Endothelial cell of umbilical vein (primary cell): Measurements from ENCODE around the gene XRCC6. TPM values are rescaled to one million over a fixed set of nuclear protein-coding genes. Genes with fewer than 3 reads are reported as not detected.

Experiments used
- BruUV-seq: library from RNA; stranded (reverse); fragments of 400-500 nt; replicated peaks from 2 replicates; lab custom pipeline; 2021; lab: Mats Ljungman, UMichigan
- CTCF ChIA-PET: fragments of 300-600, 350-600 bp; sonication (Branson Sonifier 250); formaldehyde crosslinking; loops from one replicate; lab custom pipeline; 2021; ENCODE audit warnings: antibody characterized with exemption, inconsistent platforms; lab: Charles Lee
- POLR2A ChIA-PET: fragments of 300-600, 350-600 bp; sonication (Branson Sonifier 250); formaldehyde crosslinking; loops from one replicate; lab custom pipeline; 2021; ENCODE audit warnings: antibody characterized with exemption, inconsistent platforms; lab: Charles Lee
- DNase-seq: peaks from one replicate; pipeline ENCODE4 v3.0.0-alpha.2; 2011; ENCODE audit warnings: low read depth, low spot score
- FAIRE-seq: peaks from 2 replicates; lab custom pipeline; 2011; peaks lifted over from hg19 to GRCh38; lab: Jason Lieb, UNC
- H2AFZ ChIP-seq: 2 replicates; pipeline ENCODE4 v1.6.0; 2012; ENCODE audit warnings: low read depth, low read length, control low read depth, inconsistent platforms
- H3K27ac ChIP-seq: 2 replicates; pipeline ENCODE4 v1.5.1; 2011; ENCODE audit warnings: low read depth, mild to moderate bottlenecking, control low read depth, low read length, moderate library complexity; ENCODE audit not compliant: insufficient read depth
- H3K27me3 ChIP-seq, 2 experiments: 2 replicates each; pipeline versions ENCODE4 v1.6.0 to v1.6.1; 2011; ENCODE audit warnings: low read length in 2 of 2, mixed read lengths in 1 of 2; ENCODE audit not compliant: control insufficient read depth in 2 of 2, insufficient read depth in 2 of 2
- H3K36me3 ChIP-seq, 2 experiments: 2 replicates in 1 of 2; 3 replicates in 1 of 2; pipeline ENCODE4 v1.5.1; 2011; ENCODE audit warnings: low read length in 2 of 2, mild to moderate bottlenecking in 1 of 2, moderate library complexity in 1 of 2; ENCODE audit not compliant: control insufficient read depth in 2 of 2, insufficient read depth in 2 of 2; ENCODE audit errors: extremely low read depth in 1 of 2
- H3K4me1 ChIP-seq: 3 replicates; pipeline ENCODE4 v1.5.1; 2011; ENCODE audit warnings: mild to moderate bottlenecking, low read length; ENCODE audit not compliant: control insufficient read depth, insufficient read depth; ENCODE audit errors: extremely low read depth
- H3K4me2 ChIP-seq: 2 replicates; pipeline ENCODE4 v1.6.1; 2011; ENCODE audit warnings: low read length, control low read depth, mixed read lengths; ENCODE audit not compliant: insufficient read depth
- H3K4me3 ChIP-seq, 3 experiments: fragments of 200-600 bp in 1 of 3; sonication (generic), shearing (Covaris generic) in 1 of 3; replicated peaks in 1 of 3; 2 replicates each; pipeline ENCODE4 v1.5.1; 2011 to 2016; ENCODE audit warnings: control low read depth in 3 of 3, low read length in 3 of 3, mild to moderate bottlenecking in 2 of 3, inconsistent platforms in 1 of 3, low read depth in 1 of 3, moderate library complexity in 1 of 3; ENCODE audit not compliant: insufficient read depth in 1 of 3
- H3K79me2 ChIP-seq: 2 replicates; pipeline ENCODE4 v1.6.0; 2012; ENCODE audit warnings: low read length, inconsistent platforms; ENCODE audit not compliant: control insufficient read depth, insufficient read depth
- H3K9ac ChIP-seq: replicated peaks from 2 replicates; pipeline ENCODE3; 2011; ENCODE audit warnings: low read length, control low read depth; ENCODE audit not compliant: insufficient read depth; ENCODE audit errors: extremely low read depth
- H3K9me1 ChIP-seq: replicated peaks from 3 replicates; pipeline ENCODE4 v1.6.0; 2011; ENCODE audit warnings: mild to moderate bottlenecking, low read length; ENCODE audit not compliant: control insufficient read depth, insufficient read depth; ENCODE audit errors: extremely low read depth
- H3K9me3 ChIP-seq: replicated peaks from 2 replicates; pipeline ENCODE4 v1.5.1; 2012; ENCODE audit warnings: low read length, inconsistent platforms; ENCODE audit not compliant: control insufficient read depth, insufficient read depth
- H4K20me1 ChIP-seq: replicated peaks from 2 replicates; pipeline ENCODE3; 2011; ENCODE audit warnings: mild to moderate bottlenecking, low read length; ENCODE audit not compliant: control insufficient read depth, insufficient read depth; ENCODE audit errors: extremely low read depth
- EZH2 ChIP-seq: IDR thresholded peaks from 2 replicates; pipeline ENCODE4 v1.6.1; 2012; ENCODE audit warnings: borderline replicate concordance, low read depth, mild to moderate bottlenecking, moderate library complexity, low read length, inconsistent platforms; ENCODE audit not compliant: severe bottlenecking
- FOS ChIP-seq: IDR thresholded peaks from 2 replicates; pipeline ENCODE4 v1.6.1; 2011; ENCODE audit warnings: mild to moderate bottlenecking, low read length, moderate library complexity, borderline replicate concordance; ENCODE audit not compliant: insufficient read depth
- GATA2 ChIP-seq: IDR thresholded peaks from 2 replicates; pipeline ENCODE4 v1.7.0; 2011; ENCODE audit warnings: low read depth, mild to moderate bottlenecking, moderate library complexity, mixed read lengths, low read length; ENCODE audit not compliant: insufficient read length, insufficient read depth
- JUN ChIP-seq: IDR thresholded peaks from 2 replicates; pipeline ENCODE4 v1.6.1; 2011; ENCODE audit warnings: borderline replicate concordance, low read depth; ENCODE audit not compliant: insufficient read length, insufficient read depth
- MYC ChIP-seq: IDR thresholded peaks from one replicate; pipeline ENCODE4 v1.6.1; 2011; ENCODE audit warnings: mild to moderate bottlenecking, low read depth, low read length
- POLR2A ChIP-seq: IDR thresholded peaks from 2 replicates; pipeline ENCODE4 v1.6.1; 2012; ENCODE audit warnings: low read depth, mild to moderate bottlenecking, control low read depth, low read length
- POLR2AphosphoS5 ChIP-seq: IDR thresholded peaks from 2 replicates; pipeline ENCODE4 v1.6.1; 2012; ENCODE audit warnings: low read depth, mild to moderate bottlenecking, control low read depth, low read length, moderate library complexity; ENCODE audit not compliant: insufficient read depth
- dilution Hi-C: fragments of 300-500 bp; cut with MboI; formaldehyde crosslinking; loops from one replicate; pipeline ENCODE4 v1.15.0; 2019; ENCODE audit warnings: low sequenced_read_pairs; ENCODE audit not compliant: extremely low pct_ligation_motif_present
- intact Hi-C: fragments of 100-400 bp; cut with micrococcal nuclease; formaldehyde crosslinking; loops from one replicate; pipeline ENCODE4 v1.10.0; 2022
- polyA plus RNA-seq, 4 experiments: library from polyadenylated mRNA; depleted of rRNA in 3 of 4; stranded (reverse) in 3 of 4; unstranded in 1 of 4; fragments of >200 nt; gene quantifications; 2 replicates each; pipeline versions ENCODE4 v1.2.1 to v1.2.3, GENCODE V29; 2011 to 2012; ENCODE audit warnings: missing spikeins in 1 of 4
- total RNA-seq: library from RNA; stranded (reverse); gene quantifications from 2 replicates; pipeline ENCODE4 v1.2.3, GENCODE V29; 2021
- TF ChIP-seq, protein P1 (sequence below): IDR thresholded peaks from 2 replicates; pipeline ENCODE4 v1.6.1; 2011; ENCODE audit not compliant: insufficient read depth, insufficient read length
- TF ChIP-seq, protein P2 (sequence below), 2 donors: IDR thresholded peaks; 1 replicate in 1 of 2; 2 replicates in 1 of 2; pipeline ENCODE4 v1.5.1; 2011; ENCODE audit warnings: low read length in 2 of 2, mild to moderate bottlenecking in 2 of 2, moderate library complexity in 2 of 2, control low read depth in 1 of 2, inconsistent platforms in 1 of 2, low read depth in 1 of 2; ENCODE audit not compliant: insufficient read depth in 1 of 2; ENCODE audit errors: extremely low read depth in 1 of 2

Gene XRCC6
- total and polyA plus RNA-seq, 2 donors (not counting 3 experiments of a cell fraction or from before 2014, with no cell fraction given): 117 to 309 TPM

DNA sequence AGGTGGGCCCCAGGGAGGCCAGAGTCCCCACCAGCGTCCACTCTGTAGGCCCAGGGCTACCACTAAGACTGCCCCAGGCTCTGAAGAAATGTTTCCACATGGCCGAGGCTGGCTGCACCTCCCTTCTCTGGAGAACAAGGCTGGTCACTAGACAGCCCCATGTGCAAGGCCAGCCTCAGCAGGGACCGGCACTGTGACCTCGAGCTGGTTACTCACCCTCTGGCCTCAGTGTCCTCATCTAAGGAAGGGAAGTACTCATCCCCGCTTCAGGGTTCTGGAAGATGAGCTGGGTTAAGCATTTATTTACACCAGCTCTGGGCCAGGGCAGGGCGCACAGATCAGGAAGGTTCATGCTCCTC is 41.1 kb upstream of the XRCC6 start:
- Histone ChIP-seq H3K4me3 (no peak overlapping the region), H3K79me2 (no peaks in the 10 kb centered on the region), H3K27me3 (no peaks in the 10 kb centered on the region), H2AFZ (no peak overlapping the region), H3K9me3 (no peaks in the 10 kb centered on the region), H3K9me1 (no peaks in the 10 kb centered on the region), H3K4me1 (no peaks in the 10 kb centered on the region), H3K9ac (no peak overlapping the region), H4K20me1 (no peaks in the 10 kb centered on the region), H3K4me2 (no peak overlapping the region), H3K27ac (no peak overlapping the region), H3K36me3 (peaks cover 0 to 7% of the 10 kb centered on the region in 2 experiments)
- intact Hi-C loops (no loop called here), dilution Hi-C loops (no loop called here)
- no TSS peak for BruUV-seq
- ChIA-PET CTCF (interaction anchor here (0.6 to 1.3 kb wide), 2 partner anchors 9 to 17 kb away, joined by 3 to 6 read pairs; partner anchors contain the start of gene PMM1), POLR2A (interaction anchor here (1.2 kb wide), 1 partner anchor 10 kb away, joined by 5 read pairs; the partner anchor contains the start of gene PMM1)
- FAIRE-seq (no peak), DNase-seq (no peak)
- TF ChIP-seq, protein P1, sequence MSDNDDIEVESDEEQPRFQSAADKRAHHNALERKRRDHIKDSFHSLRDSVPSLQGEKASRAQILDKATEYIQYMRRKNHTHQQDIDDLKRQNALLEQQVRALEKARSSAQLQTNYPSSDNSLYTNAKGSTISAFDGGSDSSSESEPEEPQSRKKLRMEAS: no peak
- TF ChIP-seq MYC (no peak), POLR2A (no peak), EZH2 (no peak), JUN (no peak), POLR2AphosphoS5 (no peak), FOS (no peak)

DNA sequence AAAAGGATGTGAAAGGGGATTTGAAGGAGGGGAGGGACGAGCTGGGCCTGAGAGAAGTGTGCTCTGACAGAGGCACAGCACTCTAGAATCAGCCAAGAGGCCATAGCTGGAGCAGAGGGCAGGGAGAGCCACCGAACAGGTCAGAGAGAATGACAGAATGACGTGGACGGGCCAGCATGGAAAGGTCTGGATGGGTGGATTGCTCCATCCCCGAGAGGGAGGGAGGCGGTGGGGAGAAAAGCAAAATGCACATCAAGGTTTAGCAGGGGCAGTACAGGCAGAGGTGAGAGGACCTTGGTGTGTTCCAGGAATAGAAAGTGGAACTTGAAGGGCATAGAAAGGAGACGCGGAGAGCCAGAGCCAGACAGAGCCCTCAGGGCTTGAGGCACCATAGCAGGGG is 38.4 kb upstream of the XRCC6 start:
- Histone ChIP-seq H3K27me3 (no peaks in the 10 kb centered on the region), H3K36me3 (peaks cover 0 to 5% of the 10 kb centered on the region in 2 experiments), H2AFZ (no peak overlapping the region), H3K4me3 (no peak overlapping the region), H3K9me3 (no peaks in the 10 kb centered on the region), H3K9me1 (no peaks in the 10 kb centered on the region), H4K20me1 (no peaks in the 10 kb centered on the region), H3K27ac (no peak overlapping the region), H3K79me2 (no peaks in the 10 kb centered on the region), H3K4me2 (no peak overlapping the region), H3K4me1 (no peaks in the 10 kb centered on the region), H3K9ac (no peak overlapping the region)
- CTCF ChIA-PET: no interaction called here
- dilution Hi-C loops: no loop called here
- no peak for FAIRE-seq
- no peak for TF ChIP-seq FOS
- TF ChIP-seq JUN: no peak
- TF ChIP-seq POLR2AphosphoS5: no peak
- TF ChIP-seq EZH2: no peak
- no peak for TF ChIP-seq POLR2A
- TF ChIP-seq GATA2: no peak
- TF ChIP-seq, protein P2, sequence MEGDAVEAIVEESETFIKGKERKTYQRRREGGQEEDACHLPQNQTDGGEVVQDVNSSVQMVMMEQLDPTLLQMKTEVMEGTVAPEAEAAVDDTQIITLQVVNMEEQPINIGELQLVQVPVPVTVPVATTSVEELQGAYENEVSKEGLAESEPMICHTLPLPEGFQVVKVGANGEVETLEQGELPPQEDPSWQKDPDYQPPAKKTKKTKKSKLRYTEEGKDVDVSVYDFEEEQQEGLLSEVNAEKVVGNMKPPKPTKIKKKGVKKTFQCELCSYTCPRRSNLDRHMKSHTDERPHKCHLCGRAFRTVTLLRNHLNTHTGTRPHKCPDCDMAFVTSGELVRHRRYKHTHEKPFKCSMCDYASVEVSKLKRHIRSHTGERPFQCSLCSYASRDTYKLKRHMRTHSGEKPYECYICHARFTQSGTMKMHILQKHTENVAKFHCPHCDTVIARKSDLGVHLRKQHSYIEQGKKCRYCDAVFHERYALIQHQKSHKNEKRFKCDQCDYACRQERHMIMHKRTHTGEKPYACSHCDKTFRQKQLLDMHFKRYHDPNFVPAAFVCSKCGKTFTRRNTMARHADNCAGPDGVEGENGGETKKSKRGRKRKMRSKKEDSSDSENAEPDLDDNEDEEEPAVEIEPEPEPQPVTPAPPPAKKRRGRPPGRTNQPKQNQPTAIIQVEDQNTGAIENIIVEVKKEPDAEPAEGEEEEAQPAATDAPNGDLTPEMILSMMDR (IDR thresholded peaks at IDR 0.05; ENCODE audit: extremely low read depth in 1 of 2, insufficient read depth in 1 of 2, low read depth in 1 of 2, low read length in 2 of 2): no peak
- TF ChIP-seq, protein P1: no peak
- no peak for TF ChIP-seq MYC
- intact Hi-C loops: no loop called here
- no TSS peak for BruUV-seq
- POLR2A ChIA-PET: no interaction called here
- DNase-seq: no peak
